Measurements from ENCODE around the gene PCARE.

GRCh38 chr2:29080886-29081743 is 6.8 kb upstream of the PCARE start:
- no peak for TF ChIP-seq POLR2AphosphoS5 (IDR thresholded peaks at IDR 0.05; ENCODE audit: low read depth, low read length)
- TF ChIP-seq POLR2A (IDR thresholded peaks at IDR 0.05; ENCODE audit: low read depth, low read length) = no peak
- no peak for TF ChIP-seq TAF1 (IDR thresholded peaks at IDR 0.05; ENCODE audit: borderline replicate concordance, low read depth, low read length)
